Fibroblast of skin of back (primary cell): ENCODE data around the gene ILK.
A peak's percentile ranks its signal among the peaks of the same experiment; 100 is the strongest.

Experiments used
- DNase-seq: peaks from one replicate; pipeline ENCODE4 v3.0.0-alpha.2; 2013

ILK gene

DNA sequence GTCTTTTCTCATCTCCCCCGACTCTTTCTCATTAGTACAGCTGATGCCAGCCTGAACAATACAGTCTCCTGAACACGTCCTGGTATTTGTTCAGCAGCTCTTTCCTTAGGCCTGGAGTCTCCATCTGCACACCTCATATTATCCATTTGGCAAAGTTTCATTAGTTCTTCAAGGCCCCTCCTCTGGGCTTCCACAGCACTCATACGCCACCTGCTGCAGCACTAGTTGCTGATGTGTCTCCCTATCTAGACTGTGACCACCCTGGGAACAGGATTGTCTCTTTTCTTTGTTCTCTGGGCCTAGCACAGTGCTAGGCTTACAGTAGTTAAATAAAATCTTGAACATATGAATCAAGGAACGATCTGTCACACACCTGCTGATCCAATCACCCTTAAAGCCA is 34.9 kb downstream of the ILK start:
- DNase-seq = no peak

- no peak for DNase-seq
These were observed 36.7 kb downstream of the ILK start for GRCh38 chr11:6640036-6640984.

- no peak for DNase-seq
These were observed 37.6 kb downstream of the ILK start for GRCh38 chr11:6640985-6641701.

DNA sequence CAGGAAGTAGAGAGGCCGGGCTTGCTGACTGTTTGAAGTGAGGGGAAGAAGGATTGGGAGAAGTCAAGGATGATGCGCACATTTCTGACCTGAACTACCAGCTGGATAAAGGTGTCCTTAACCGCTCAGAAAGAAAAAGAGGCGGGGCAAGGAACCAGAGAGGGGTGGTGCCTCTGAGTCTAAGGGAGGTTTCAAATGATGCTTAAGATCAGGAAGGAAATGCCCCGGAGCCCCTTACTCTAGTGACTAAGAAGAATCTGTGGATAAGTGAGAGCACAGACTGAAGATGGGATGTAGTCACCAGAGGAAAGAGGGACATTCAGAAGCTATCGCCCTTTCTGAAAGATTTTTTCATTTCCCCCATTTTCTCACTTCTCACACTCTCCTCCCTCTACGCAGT is 39.4 kb downstream of the ILK start:
- DNase-seq = no peak

GRCh38 chr11:6646071-6646470 is 42.5 kb downstream of the ILK start:
- DNase-seq = peak; percentile 61

- peak; percentile 70 for DNase-seq
These were observed 43.0 kb downstream of the ILK start for GRCh38 chr11:6646576-6646917.

GRCh38 chr11:6646918-6647679 is 43.5 kb downstream of the ILK start:
- peak; percentile 43 for DNase-seq

GRCh38 chr11:6647836-6648235 is 44.3 kb downstream of the ILK start:
- DNase-seq = no peak

GRCh38 chr11:6648501-6648900 is 44.9 kb downstream of the ILK start:
- no peak for DNase-seq

DNA sequence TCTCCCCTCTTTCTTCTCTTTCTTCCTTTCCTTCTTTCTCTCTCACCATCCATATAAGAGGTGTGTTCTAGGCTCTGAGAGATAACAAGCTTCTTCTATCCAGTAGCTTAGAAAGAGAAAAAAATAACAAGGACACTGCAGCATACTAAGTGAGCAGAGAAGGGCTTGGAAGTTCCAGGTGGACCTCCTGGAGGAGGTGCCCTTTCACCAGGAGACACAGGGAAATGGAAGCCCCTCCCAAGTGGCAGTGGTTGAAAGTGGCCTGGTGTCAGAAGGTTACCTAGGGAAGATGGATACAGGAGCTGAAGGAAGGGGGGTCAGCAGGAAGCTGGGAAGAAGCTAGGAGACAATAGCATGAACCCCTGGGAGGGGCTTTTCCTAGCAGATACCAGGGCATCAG is 46.5 kb downstream of the ILK start:
- DNase-seq = no peak

- DNase-seq = no peak
These were observed 47.4 kb downstream of the ILK start for GRCh38 chr11:6650980-6651379.

DNA sequence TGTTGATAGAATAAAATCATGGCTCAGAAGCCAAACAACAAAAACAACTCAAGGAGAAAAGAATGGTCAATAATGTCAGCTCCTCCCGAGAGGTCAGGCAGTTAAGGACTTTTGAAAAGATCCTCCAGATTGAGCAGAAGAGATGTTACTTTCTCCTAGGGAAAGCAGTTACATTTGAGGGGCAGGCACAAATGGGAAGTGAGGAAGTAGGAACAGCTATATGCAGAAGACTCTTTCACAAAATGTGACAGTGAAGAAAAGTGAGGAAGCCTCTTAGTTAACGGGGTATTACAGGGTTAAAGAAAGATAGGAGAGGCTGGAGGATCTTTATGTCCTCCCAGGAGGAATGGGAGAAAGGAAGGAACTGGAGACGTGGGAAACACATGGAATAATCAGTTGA is 48.6 kb downstream of the ILK start:
- DNase-seq = no peak

DNA sequence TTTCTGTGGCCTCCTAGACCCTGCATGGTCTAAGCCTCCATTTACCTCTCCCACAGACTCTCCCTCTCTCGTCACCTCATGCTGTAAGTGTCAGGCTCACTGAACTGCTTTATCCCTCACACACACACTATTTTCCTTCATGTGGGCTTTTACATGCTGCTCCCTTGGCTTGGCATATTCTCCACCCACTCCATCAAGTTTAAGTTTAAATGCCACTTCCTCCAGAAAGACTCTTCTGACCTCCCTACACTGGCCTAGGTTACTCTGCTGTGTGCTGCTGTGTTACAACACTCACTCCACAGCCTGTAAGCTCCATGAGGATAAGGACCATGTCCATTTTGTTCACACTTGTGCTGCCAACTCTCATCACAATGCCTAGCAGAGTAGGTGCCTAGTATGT is 49.5 kb downstream of the ILK start:
- no peak for DNase-seq

- no peak for DNase-seq
These were observed 50.1 kb downstream of the ILK start for GRCh38 chr11:6653656-6654055.

GRCh38 chr11:6654281-6655019 is 50.9 kb downstream of the ILK start:
- DNase-seq = no peak

- peak; percentile 61 for DNase-seq
These were observed 51.6 kb downstream of the ILK start for GRCh38 chr11:6655020-6655789.

GRCh38 chr11:6655790-6656583 is 52.4 kb downstream of the ILK start, which contains the start of gene DCHS1:
Gene DCHS1 (minus strand): TSS chr11:6655809. CDS start chr11:6641613, 14,196 bp downstream.
- DNase-seq = peak; percentile 17

DNA sequence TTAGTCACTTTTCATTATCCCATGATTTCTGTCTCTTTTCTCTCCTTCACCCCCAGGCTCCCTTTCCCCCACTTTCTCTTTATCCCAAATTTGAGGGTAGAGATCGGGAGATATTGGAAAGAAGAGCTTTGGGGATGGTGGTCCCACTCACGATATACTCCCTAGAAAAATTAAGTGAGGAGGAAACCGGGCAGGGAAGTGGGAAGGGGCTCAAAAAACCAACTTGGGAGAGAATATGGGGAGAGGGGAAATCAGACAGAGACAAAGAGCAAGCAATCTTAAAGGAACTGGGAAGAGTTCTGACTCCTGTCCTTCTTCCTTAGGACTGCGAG is 53.0 kb downstream of the ILK start:
- DNase-seq = no peak

DNA sequence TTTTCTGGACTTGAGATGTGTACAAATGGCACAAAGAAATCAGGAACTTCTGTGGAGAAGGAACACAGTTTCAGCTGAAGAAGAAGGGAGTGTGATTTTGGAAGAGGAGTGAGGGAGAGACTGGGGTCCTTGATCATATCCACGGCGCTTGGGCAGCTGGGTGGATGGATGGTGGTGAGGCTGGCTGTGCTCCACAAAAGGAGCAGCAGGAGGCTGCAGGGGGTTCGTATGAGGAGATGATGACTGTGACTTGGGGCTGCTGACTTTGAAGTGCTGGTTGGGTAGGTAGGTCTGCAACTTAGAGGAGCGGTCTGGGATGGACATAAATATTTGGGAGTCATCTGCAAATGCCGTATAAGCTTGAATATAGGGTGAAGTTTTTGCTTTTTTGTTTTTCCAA is 53.4 kb downstream of the ILK start:
- no peak for DNase-seq

DNA sequence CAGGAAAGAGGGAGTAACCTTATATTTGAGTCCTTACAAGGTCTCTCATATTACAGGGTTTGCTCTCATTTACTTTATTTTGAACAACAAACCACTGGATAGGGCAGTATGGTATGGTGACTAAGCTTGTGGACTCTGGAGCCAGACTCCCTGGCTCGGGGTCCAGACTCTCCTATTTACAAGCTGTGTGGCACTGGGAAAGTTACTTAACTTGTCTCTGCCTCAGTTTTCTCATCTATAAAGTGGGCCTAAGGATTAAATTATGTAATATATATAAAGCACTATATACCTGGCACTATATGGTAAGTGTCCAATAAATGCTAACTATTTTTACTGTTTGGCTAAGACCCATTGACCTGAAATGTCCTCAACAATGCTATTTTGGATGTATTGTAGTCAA is 53.8 kb downstream of the ILK start:
- DNase-seq = peak; percentile 27

DNA sequence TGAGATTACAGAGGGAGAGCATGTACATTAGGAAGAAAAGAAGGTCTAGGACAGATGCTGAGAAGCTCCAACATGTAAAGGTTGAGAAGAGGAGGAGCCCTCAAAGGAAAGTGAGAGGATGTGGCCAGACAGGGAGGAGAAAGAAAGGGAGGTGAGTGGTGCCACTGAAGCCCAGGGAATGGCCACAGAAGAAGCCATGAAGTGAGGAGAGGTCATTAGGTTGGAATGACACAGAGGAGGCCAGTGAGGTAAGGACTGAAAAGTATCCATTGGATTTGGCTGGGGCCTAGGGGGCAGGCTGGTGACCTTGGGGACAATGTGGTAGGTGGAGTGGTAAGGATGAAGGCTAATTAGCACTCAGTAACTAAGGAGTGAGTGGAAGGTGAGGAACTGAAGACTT is 55.1 kb downstream of the ILK start:
- no peak for DNase-seq
